Fibroblast of skin of left biceps (primary cell): ENCODE data around the gene TTC17.
"Not testable (repeated sequence)": the region's sequence is repeated elsewhere in the genome, so short reads cannot be mapped to it uniquely, and the experiment has no call there.

Experiments used
- DNase-seq, 2 experiments: peaks; one replicate each; pipeline ENCODE4 v3.0.0-alpha.2; 2013; ENCODE audit warnings: low read depth in 2 of 2

Gene TTC17

GRCh38 chr11:43381802-43382201, 23.1 kb downstream of the TTC17 start:
- no peak for DNase-seq

- DNase-seq = no peak
These were observed 23.9 kb downstream of the TTC17 start for GRCh38 chr11:43382614-43383013.

- DNase-seq = no peak
These were observed 25.7 kb downstream of the TTC17 start for GRCh38 chr11:43384393-43384792.

- no peak for DNase-seq
These were observed 34.0 kb downstream of the TTC17 start for GRCh38 chr11:43392713-43393112.

- DNase-seq = no peak
These were observed 35.1 kb downstream of the TTC17 start for GRCh38 chr11:43393765-43394355.

GRCh38 chr11:43396617-43397016, 37.9 kb downstream of the TTC17 start:
- DNase-seq = no peak

- no peak for DNase-seq
These were observed 38.5 kb downstream of the TTC17 start for GRCh38 chr11:43397251-43397650.

GRCh38 chr11:43399983-43400630, 41.4 kb downstream of the TTC17 start:
- DNase-seq = no peak

- no peak for DNase-seq
These were observed 42.5 kb downstream of the TTC17 start for GRCh38 chr11:43401252-43401651.

- not testable (repeated sequence) for DNase-seq
These were observed 43.1 kb downstream of the TTC17 start for GRCh38 chr11:43401811-43402210.

GRCh38 chr11:43403357-43404231, 44.9 kb downstream of the TTC17 start:
- no peak for DNase-seq

GRCh38 chr11:43404406-43404805, 45.7 kb downstream of the TTC17 start:
- no peak for DNase-seq

GRCh38 chr11:43404836-43405479, 46.2 kb downstream of the TTC17 start:
- DNase-seq = no peak

GRCh38 chr11:43408277-43408676, 49.6 kb downstream of the TTC17 start:
- DNase-seq = no peak

- no peak for DNase-seq
These were observed 51.7 kb downstream of the TTC17 start for GRCh38 chr11:43410394-43410793.

GRCh38 chr11:43418197-43418596, 59.5 kb downstream of the TTC17 start:
- no peak for DNase-seq

- no peak for DNase-seq
These were observed 60.7 kb downstream of the TTC17 start for GRCh38 chr11:43419460-43419859.

GRCh38 chr11:43427971-43428370, 69.3 kb downstream of the TTC17 start:
- DNase-seq = no peak

- DNase-seq = not testable (repeated sequence)
These were observed 72.2 kb downstream of the TTC17 start for GRCh38 chr11:43430916-43431315.

- no peak for DNase-seq
These were observed 76.2 kb downstream of the TTC17 start for GRCh38 chr11:43434893-43435292.

GRCh38 chr11:43440486-43440885, 81.8 kb downstream of the TTC17 start:
- no peak for DNase-seq

GRCh38 chr11:43443811-43444210, 85.1 kb downstream of the TTC17 start:
- DNase-seq = no peak
